GM18868 (cell line): Measurements from ENCODE around the gene EPN1.

Experiments
- ATAC-seq: cut with Tn5 transposase; IDR thresholded peaks from one replicate; pipeline ENCODE4 v1.9.1; 2021; ENCODE audit warnings: mild to moderate bottlenecking, moderate library complexity; ENCODE audit not compliant: unreplicated experiment

The EPN1 gene

DNA sequence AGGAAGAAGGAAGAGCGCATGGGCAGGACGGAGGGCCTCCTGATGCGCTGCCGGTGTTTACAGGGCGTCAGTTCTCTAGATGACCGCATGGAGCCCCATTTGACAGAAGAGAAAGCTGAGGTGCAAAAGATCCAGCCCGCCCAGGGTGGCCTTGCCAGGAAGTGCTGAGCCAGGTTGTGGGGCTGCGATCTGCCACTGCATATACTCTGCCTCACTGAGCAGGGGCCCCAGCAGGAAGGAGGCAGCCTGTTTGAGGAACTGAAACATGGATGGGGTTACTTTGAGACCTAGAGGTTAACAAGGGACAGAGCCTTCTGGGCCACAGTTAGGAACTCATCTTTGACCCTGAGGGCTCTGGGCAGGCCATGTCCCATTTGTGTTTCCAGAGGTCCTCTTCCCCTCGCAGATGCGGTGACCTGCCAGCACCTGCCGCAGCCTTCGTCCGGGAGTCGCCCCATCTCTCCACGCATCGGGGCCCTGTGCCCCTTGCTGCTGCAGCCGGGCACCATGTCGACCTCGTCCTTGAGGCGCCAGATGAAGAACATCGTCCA lies 3.2 kb downstream of the EPN1 start:
- peak; percentile 71 for ATAC-seq

DNA sequence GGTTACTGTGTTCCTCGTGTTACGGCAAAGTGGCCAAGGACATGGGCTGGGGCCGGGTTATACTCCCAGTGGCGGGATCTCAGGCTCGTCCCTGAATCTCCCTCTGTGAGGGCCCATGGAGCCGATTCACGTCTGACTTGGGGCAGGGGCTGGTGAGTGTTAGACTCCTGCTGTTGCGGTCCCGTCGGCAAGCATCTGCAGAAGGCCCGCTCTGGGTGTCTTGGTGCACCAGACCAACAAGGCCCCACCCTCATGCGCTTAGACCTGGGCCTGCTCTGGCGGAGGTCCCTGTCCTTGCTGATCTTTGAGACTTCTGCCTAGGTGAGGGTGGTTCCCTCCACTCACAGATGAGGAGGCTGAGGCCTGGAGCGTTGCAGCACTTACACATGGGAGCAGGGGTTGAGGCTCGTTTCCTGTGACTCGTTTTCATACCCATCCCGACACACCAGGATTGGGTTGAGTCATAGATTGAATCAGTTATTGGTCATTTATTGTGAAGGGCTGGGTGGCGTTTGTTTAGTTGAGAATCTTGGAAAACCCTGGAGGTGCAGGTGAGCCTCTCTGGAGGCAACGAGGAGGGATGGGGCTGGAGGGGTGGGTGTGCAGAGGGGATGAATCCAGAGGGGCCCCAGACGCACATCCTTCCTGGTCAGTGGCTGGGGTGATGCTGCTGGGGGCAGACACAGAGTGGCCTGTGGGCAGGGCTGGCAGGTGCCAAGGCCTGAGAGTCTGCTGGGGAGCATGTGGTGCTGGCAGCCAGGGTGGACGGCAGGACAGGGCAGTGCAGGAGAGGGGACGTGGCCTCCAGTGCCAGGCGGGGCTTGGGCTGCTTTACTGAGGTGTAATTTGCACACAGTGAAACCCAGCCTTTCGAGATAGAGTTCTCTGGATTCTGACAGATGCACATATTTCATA lies 4.6 kb downstream of the EPN1 start:
- no peak for ATAC-seq

DNA sequence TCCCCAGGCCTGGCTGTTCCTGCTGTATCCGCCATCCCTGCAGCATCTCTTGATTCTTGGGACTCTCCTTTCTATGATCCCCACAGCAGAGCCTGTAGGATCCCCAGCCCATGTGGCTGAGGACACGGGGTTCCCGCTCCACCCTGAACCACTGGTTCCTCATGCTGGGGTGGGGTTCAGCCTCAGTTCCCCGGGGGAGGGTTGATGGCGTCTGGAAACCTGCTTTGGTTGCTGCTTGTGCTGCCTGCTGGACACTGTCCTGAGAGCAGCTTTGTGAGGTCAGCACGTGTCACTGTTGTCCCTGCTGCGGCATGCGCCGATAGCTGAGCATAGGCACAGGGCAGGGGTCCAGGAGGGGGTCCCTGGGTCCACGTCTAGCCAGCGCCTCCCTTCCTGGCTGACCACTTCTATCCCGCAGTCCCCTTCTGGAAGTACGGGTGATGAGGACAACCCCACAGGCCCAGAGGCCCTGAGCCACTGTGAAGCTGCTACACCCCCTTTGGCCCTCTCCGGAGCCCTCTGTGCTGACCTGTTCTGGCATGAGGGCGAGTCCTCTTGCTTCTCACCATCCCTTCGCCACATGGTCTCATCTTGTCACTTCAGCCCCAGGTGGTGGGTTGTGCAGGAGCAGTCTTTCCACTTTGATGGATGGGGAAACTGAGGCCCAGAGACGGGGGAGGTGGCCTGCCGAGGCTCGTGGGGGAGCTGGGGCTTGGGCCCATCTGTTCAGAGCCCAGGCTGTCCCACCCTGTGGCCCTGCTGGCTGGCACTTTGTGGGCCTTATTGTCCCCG lies 5.5 kb downstream of the EPN1 start:
- ATAC-seq = no peak

DNA sequence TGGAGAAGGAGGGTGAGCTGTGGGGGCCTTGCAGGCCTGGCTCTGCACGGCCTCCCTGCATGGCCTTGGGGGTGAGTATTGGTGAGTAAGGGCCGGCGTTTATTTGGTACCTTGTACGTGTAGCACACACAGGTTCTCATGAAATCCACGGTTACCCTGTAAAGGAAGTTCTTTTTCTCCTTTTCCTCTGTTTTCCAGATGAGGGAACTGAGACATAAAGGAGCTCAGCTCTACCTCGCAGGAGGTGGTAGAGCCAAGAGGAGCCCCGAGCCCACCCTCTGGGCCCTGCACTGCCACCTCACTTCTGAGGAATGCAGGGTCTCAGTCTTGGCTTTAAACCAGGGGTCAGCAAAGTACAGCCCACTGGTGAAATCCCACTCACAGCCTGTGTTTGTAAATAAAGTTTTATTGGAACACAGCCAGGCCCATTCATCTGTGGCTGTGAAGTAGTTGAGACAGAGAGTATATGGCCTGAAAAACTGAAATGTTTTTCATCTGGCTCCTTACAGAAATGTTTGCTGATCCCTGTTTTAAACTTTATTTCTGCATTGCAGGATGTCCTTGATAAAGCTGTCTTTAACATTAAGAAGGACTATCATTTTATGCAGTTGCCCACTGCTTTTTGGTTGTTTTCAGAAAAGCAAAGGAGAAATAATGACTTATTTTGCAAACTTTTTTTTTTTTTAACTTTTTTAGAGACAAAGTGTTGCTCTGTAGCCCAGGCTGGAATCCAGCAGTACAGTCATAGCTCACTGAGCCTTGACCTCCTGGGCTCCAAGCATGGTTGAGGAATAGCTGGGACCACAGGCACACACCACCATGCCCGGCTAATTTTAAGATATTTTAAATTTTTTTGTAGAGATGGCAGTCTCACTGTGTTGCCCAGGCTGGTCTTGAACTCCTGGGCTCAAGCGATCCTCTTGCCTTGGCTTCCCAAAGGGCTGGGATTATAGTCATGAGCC lies 6.4 kb downstream of the EPN1 start:
- ATAC-seq = no peak

DNA sequence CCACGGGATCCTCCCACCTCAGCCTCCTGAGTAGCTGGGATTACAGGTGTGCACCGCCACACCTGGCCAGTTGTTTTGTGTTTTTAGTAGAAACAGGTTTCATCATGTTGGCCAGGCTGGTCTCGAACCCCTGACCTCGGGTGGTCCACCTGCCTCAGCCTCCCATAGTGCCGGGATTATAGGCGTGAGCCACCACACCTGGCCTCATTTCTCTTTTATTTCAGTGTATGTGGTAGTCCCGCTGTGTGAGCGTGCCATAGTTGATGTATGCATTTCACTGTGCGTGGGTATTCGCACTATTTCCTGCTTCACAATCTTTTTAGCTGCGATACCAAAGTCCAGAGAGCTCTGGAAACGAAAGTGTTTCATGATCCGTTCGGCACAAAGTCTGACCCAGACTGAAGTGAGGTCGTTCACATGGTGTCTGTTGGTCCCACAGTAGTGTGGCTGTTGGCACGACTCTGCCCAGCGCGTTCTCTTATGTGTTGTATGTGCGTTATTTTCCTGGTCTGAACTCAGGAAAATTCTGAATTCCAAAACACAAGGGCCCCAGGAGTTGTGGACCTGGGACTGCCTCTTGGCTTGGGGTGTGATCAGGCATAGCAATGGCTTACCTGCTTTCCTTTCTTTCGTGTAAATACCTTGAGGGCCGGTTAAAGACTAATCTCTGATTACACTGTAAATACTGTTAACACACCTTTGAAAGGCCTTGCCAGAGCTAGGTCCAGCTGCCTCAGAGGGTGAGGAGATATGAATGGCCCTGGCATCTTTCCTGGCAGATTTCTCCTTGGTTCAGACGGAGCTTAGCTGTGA lies 8.6 kb downstream of the EPN1 start:
- ATAC-seq = no peak

DNA sequence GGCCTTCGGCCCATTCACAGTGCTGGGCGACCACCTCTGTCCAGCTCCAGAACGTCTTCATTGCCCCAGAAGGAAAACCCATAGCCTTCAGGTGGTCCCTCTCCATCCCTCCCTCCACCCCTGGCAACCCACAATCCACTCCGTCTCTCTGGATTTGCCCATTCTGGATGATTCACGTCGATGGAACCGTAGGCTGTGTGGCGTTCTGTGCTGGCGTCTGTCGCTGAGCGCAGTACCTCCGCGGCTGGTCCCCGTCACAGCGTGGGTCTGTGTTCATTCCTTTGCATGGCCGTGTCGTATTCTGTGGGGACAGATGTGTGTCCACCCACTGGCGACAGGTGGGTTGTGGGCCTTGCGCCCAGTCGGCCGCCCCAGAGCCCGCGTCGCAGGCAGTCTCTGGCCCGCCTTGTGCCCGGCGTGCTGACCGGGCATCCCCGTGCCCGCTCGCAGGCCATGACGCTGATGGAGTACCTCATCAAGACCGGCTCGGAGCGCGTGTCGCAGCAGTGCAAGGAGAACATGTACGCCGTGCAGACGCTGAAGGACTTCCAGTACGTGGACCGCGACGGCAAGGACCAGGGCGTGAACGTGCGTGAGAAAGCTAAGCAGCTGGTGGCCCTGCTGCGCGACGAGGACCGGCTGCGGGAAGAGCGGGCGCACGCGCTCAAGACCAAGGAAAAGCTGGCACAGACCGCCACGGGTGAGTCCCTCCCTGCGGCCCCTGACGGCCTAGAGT lies 10.1 kb downstream of the EPN1 start:
- no peak for ATAC-seq

DNA sequence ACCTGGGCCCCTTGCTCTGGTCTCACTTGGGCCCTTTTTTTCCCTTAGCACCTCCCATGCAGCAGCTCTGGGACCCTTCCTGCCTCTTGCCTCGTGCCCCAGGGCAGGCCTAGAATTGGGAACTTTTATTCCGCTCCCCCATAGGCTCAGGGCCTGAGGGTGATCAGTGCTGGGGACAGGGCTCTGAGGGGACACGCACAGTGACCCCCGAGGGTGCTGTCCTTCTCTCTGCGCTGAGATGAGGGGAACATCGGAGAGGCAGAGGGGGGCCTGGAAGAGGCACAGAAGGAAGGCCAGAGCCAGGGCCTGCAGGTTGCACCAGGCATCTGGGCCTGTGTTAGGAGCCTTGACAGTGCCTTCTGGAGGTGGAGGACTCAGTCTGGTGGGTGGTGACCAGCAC lies 10.8 kb downstream of the EPN1 start:
- no peak for ATAC-seq

DNA sequence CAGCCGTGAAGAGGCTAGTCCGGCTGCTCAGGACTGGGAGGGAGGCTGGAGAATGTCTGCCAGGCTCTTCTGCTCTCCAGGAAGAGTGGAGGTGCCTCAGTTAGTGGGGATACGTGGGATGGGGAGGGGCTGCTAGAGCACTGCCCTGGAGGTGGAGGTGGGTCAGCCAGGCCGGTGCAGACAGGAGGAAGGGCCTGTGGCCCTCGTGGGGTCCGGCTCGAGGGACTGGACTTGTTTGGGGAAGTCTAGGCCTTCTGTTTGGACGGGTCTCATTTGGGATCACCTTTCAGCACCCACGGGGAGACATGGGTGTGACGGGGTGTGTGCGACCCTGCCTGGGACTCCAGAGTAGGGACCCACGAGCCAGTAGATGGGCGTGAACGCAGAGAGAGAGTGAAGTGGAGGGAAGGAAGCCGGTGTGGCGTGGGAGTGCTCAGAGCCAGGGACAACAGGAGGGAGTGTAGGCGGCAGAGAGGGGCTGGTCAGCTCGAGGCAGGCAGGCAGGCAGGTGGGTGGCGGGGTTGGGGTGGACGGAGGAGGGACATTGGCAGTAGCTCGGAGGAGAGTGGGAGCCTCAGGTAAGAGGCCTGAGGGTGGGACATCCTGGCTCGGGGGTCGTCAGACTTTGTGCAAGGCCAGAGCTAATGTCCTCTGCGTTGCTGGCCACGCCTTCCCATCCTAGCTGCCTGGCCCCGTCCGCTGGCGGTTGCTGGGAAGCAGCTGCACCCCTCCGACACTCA lies 11.5 kb downstream of the EPN1 start:
- ATAC-seq = no peak

DNA sequence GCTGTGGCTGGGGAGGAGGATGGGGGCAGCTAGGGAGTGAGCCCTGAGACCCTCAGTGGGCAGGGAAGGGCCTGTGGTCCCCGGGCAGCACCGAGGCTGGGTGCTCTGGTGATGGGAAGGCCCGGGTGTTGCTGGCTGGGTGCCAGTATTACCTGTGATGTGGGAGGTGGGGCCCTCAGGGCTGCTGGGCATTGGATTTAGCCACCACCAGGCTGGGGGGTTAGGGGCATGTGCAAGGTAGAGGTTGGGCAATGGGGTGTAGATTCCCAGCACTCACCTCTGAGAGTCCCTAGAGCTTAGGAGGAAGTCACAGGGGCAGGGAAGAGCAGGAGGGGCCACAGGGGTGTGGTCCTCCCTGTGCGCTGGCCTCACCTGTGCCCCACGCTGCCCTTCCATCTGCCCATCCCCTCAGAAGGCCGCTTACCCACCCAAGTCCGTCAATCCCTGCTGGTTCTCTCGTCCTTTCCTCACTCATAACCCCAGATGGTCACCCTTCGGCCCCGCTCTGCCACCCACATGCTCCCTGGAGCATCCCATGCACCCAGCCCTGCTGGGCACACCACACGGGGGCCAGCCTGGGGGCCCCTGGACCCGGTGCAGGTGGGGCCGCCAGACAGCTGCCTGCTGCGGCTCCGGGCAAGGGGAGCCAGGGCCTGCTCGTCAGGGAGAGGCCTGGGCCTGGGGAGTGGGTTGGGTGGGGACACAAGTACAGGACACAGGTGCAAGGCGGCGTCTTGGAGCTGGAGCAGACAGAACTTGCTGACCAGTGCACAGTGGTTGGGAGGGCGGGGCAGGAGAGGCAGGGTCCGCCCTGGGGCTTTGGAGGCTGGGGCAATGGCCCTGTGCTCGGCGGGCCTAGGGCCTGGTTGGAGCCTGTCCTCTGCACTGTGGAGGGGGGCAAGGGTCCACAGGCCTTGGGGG lies 12.5 kb downstream of the EPN1 start:
- no peak for ATAC-seq

DNA sequence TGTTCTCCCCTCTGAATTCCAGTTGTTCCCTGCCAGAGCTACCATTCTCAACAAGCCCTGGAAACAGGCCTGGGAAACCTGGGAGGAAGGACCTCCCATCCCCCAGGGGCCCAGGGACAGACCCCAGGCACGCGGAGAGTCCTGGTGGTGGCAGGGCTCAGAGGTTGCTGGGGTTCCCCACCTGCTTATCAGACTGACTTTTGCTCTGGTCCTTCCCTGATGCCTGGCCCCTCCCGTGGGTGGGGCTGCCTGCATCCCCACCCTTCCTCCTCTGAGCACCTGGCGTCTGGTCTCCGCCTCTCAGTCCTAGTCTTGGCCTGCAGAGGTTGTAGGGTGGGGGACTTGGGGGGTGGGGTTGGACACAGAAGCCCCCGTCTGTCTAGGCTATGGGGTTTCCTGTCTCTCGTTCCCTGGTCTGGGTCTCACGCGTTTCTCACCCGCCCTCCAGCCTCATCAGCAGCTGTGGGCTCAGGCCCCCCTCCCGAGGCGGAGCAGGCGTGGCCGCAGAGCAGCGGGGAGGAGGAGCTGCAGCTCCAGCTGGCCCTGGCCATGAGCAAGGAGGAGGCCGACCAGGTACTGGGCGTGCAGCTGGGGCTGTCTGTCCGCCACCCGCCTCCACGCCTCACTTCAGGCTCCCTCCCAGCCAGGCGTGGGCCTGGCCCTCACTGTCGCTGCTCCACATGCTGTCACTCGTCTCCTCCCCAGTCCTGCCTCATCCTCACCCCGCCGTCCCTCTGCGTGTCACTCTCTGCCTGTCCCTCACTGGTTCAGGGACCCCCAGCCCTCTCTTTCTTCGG lies 13.6 kb downstream of the EPN1 start:
- ATAC-seq = no peak

DNA sequence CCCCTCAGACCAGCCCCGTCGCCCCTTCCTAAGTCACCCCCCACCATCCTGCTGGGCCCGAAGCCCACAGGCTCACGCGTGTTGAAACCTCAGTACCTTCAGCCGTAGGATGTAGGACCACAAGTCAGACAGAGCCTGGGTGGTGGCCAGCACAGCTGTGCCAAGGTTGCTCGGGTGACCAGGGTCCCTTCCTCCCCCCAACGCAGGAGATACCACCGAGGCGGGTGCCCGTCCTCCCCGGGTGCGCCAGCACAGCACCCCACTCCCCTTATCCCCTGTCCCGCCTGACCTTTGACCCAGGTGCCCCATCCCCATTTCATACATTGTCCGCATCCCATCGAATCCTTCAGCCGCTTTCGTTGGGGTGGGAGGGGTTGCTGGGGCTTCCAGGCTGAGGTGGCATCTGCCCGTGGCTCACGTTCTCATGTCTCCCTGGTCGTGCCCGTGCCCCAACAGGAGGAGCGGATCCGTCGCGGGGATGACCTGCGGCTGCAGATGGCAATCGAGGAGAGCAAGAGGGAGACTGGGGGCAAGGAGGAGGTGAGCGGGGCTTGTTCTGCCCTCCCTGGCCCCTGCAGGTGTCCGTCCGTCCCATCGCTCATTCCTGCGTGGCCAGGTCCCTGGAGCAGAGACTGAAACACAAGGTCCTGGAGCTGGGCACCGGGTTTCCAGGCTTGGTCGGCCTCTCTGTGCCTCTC lies 14.5 kb downstream of the EPN1 start:
- no peak for ATAC-seq

DNA sequence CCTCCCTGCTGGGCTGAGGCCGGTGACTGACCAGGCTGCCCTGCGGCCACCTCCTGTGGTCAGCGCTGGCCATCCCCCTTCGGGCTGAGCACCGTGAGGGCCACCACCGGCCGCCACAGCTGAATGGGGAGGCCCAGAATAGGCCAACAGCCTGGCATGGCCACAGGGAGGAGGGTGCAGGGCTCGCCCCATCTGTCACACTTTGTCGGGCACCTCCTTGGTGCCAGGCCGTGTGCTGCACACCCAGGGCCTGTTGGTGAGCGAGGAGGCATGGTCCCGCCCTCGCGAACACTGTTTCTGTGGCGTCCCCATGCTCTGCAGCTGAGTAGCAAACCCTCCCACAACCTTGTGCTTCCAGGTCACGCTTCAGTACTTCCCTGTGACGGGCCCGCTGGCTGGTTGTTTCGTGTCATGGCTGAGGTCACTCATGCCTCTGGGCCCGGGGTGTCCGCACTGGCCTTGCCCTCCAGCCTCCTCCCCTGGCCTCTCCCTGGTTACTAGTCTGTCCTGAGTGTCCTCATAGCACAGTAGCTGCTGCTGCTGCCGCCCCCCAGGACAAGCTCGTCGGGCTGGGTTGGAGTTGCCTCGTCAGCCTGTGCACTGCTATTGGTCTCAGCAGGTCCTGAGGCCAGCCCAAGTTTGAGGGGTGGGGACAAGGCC lies 15.2 kb downstream of the EPN1 start:
- no peak for ATAC-seq

DNA sequence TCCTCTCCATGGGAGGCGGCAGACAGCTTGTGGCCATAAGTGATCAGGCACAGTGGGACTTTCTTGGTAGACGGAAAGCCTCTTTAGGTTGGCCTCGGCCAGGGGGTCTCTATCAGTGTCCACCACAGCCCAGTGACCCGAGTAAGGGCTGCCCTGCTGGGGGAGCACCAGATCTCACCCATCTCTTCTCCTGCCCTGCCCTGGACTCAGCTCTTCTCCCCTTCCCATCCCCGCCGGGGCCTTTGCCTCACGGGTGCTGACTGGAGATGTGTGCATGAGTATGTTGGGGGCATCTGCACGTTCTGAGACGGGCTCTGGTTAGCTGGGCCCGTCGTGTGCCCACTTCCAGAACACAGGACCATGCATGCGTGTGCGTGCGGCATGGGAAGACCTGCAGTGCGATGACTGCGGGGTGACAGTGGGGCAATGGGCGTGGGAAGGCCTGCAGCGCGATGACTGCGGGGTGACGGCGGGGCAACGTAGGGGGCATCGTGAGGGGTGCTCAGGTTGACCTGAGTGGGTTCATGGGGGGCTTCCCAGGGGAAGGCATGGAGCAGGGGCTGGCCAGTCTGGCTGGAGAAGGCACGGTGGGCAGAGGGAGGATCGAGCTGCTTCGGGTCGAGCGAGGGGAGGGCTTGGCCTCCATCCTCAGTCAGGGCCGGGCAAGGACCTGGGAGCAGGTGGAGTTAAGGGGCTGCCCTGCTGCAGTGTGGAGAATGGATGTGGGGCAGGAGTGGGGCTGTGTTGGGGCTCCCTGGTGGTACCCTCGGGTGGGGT lies 15.9 kb downstream of the EPN1 start:
- no peak for ATAC-seq

DNA sequence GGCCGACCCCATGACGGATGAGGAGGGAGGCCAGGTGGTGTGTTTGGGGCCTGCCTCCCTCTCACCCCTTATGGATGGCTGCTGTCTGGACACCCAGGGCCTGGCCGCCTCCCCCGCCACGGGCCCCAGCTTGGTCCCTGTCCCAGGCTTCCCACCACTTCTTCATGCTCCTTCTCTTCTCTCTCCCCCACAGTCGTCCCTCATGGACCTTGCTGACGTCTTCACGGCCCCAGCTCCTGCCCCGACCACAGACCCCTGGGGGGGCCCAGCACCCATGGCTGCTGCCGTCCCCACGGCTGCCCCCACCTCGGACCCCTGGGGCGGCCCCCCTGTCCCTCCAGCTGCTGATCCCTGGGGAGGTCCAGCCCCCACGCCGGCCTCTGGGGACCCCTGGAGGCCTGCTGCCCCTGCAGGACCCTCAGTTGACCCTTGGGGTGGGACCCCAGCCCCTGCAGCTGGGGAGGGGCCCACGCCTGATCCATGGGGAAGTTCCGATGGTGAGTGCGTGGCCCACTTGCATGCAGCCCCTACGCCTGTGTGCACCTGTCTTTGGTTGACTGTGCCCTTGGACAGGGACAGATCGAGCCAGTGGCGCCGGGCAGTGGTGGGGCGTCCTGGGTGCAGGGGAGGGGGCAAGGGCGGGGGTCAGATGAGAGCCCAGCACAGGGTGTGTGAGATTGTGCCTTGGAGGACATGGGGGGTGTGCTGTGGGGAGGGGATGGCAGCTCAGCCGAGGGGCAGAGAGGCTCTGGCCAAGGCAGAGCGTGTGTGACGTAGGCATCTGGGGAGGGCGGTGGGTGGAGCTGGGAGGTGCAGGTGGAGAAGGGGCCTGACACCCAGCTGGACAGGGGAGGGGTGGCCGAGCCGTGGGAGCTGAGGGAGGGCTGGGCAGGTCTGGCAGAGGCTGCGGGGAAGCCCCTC lies 16.8 kb downstream of the EPN1 start:
- ATAC-seq = no peak
